ENCODE data around the gene RASGRF1. TPM values are rescaled to one million over a fixed set of nuclear protein-coding genes. Genes with fewer than 3 reads are reported as not detected.
A peak's percentile ranks its signal among the peaks of the same experiment; 100 is the strongest.

The RASGRF1 gene
- total RNA-seq, 4 donors from 2014 or later, result not detected

DNA sequence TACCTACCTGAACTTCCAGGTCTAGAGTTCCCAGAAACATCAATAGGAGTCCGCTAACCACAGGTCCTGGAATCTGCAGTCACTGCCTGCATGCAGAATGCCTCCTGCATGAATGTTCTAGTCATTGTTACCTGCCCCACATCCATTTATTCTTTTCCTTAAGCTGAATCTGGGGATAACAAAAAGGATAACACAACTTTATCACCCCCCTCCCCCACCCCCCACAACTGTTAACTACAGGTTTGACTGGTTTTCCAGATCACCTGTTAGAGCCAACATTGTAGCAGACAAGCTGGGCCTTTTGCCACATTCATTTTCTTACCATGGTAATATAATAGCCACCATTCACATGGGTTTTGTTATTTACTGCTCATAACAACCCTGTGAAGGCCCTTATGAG lies 141.1 kb downstream of the RASGRF1 start:
- no peaks in the 10 kb centered on the region for H3K36me3 ChIP-seq
- no peaks in the 10 kb centered on the region for H3K27me3 ChIP-seq
- in situ Hi-C loops (cut with MboI; ENCODE audit: low sequenced_read_pairs in 4 of 4), result no loop called here
- ATAC-seq (no peak), DNase-seq (no peak)
- no peak overlapping the region for H3K27ac ChIP-seq
- H3K4me3 ChIP-seq, result no peak overlapping the region
- H3K4me1 ChIP-seq, result peaks cover 4% of the 10 kb centered on the region in 2 donors
- intact Hi-C loops (cut with DNase I; ENCODE audit: low total_unique reads), result no loop called here
- no peak for TF ChIP-seq POLR2A (IDR thresholded peaks at IDR 0.05)
- TF ChIP-seq, protein P1, sequence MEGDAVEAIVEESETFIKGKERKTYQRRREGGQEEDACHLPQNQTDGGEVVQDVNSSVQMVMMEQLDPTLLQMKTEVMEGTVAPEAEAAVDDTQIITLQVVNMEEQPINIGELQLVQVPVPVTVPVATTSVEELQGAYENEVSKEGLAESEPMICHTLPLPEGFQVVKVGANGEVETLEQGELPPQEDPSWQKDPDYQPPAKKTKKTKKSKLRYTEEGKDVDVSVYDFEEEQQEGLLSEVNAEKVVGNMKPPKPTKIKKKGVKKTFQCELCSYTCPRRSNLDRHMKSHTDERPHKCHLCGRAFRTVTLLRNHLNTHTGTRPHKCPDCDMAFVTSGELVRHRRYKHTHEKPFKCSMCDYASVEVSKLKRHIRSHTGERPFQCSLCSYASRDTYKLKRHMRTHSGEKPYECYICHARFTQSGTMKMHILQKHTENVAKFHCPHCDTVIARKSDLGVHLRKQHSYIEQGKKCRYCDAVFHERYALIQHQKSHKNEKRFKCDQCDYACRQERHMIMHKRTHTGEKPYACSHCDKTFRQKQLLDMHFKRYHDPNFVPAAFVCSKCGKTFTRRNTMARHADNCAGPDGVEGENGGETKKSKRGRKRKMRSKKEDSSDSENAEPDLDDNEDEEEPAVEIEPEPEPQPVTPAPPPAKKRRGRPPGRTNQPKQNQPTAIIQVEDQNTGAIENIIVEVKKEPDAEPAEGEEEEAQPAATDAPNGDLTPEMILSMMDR (IDR thresholded peaks at IDR 0.05 in 4 of 5, conservative IDR thresholded peaks at IDR 0.05 in 1 of 5), result no peak
- no peaks in the 10 kb centered on the region for H3K9me3 ChIP-seq

DNA sequence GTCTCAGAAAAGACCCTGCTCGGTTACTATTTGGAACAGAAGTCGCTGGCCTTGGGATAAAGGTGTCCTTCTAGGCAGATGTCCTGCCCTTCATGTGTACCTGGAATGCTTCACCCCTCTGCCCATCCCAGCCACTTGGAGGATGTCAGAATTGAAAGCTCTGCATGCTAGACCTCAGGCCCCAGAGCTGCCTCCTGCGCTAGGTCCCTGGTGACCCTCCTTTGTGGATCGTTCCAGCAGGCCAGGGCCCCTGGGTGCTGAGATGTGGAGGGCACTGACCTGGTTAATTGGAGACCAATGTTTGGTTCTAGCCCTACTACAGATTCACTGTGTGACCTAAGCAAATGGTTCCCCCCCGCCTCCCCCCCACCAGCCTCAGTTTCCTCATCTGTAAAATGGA lies 143.1 kb downstream of the RASGRF1 start:
- in situ Hi-C loops (cut with MboI; ENCODE audit: low sequenced_read_pairs in 4 of 4) (no loop called here), intact Hi-C loops (cut with DNase I; ENCODE audit: low total_unique reads) (no loop called here)
- Histone ChIP-seq H3K4me3 (no peak overlapping the region), H3K9me3 (no peaks in the 10 kb centered on the region), H3K4me1 (peaks cover 9% of the 10 kb centered on the region in 2 donors), H3K36me3 (no peaks in the 10 kb centered on the region), H3K27ac (no peak overlapping the region), H3K27me3 (no peaks in the 10 kb centered on the region)
- no peak for TF ChIP-seq POLR2A (IDR thresholded peaks at IDR 0.05)
- TF ChIP-seq, protein P1 (IDR thresholded peaks at IDR 0.05 in 4 of 5, conservative IDR thresholded peaks at IDR 0.05 in 1 of 5), result no peak
- ATAC-seq, result no peak
- no peak for DNase-seq

DNA sequence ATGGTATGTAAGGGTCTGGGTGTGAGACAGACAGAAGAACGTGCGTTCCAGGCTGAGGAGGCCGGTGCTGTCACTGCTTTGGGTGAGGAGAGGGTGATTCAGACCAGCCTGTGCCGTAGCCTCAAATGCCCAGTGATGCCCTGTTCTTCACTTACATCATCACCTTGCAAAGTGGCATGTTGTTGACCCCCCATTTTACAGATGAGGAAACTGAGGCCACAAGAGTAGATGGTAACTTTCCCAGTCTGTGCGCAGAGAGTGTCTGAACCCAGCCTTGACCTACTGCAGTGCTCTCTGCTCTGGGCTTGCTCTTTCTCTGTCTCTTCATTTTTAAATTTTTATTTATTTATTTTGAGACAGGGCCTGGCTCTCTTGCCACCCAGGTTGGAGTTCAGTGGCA lies 144.1 kb downstream of the RASGRF1 start:
- Histone ChIP-seq H3K9me3 (no peaks in the 10 kb centered on the region), H3K4me1 (peaks cover 8 to 9% of the 10 kb centered on the region in 2 donors), H3K27me3 (no peaks in the 10 kb centered on the region), H3K4me3 (no peak overlapping the region), H3K36me3 (no peaks in the 10 kb centered on the region), H3K27ac (no peak overlapping the region)
- in situ Hi-C loops (cut with MboI; ENCODE audit: low sequenced_read_pairs in 4 of 4) (no loop called here), intact Hi-C loops (cut with DNase I; ENCODE audit: low total_unique reads) (no loop called here)
- no peak for ATAC-seq
- TF ChIP-seq POLR2A (IDR thresholded peaks at IDR 0.05), result no peak
- TF ChIP-seq, protein P1 (IDR thresholded peaks at IDR 0.05 in 4 of 5, conservative IDR thresholded peaks at IDR 0.05 in 1 of 5), result no peak
- no peak for DNase-seq

DNA sequence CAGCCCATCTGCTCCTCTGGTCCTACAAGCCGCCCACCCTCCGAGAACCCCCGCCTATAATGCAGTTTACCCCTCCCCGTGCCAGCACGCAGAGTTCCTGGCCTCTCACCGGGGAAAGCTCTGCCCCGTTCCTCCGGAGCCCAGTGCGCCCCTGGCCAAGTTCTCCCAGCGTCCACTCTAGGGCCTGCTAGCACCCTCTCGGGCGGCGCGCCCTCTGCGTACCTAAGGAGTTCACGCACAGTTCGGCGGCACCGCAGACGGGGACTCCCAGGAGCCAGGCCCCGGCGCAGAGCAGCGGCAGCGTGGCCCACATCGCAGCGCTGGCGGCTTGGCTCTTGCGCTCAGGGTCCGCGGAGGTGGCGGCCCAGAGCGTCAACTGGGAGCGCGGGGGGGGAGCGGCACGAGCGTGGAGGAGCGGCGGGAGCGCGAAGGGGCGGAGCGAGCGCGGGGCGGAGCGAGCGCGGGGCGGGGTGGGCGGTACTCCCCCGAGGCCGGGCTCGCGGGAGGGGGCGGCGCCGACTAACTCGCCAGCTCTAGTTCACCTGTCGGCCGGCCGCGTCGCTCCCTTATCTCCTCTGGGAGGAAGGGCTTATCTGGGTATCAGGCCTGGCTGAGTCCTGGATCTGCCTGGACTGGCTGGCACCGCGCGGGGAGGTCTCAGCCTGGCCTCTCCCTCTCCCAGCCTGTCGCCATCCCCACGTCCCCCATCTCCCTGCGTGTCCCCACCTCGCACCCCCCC lies 145.7 kb downstream of the RASGRF1 start, which contains the start of gene CTSH:
CTSH (minus strand) TSS at position 378 of the 739 bp plus-strand sequence; CDS start at position 313, 65 bp downstream.
- Histone ChIP-seq H3K27me3 (no peaks in the 10 kb centered on the region), H3K36me3 (no peaks in the 10 kb centered on the region), H3K4me1 (peaks cover 5 to 9% of the 10 kb centered on the region in 2 donors), H3K27ac (peak within 1 kb of the TSS; percentile 54 to 80 (median 59)), H3K4me3 (peak within 1 kb of the TSS; percentile 67 to 87 (median 77)), H3K9me3 (no peaks in the 10 kb centered on the region)
- in situ Hi-C loops (cut with MboI; ENCODE audit: low sequenced_read_pairs in 4 of 4) (no loop called here), intact Hi-C loops (cut with DNase I; ENCODE audit: low total_unique reads) (no loop called here)
- ATAC-seq, result peak; percentile 63 to 82
- peak in 1 of 2 donors; percentile 51 for TF ChIP-seq POLR2A (IDR thresholded peaks at IDR 0.05)
- TF ChIP-seq, protein P1 (IDR thresholded peaks at IDR 0.05 in 4 of 5, conservative IDR thresholded peaks at IDR 0.05 in 1 of 5), result no peak
- DNase-seq, result peak; percentile 37 to 47
